GM12801 (cell line): ENCODE data around the gene SLIT3.

Source experiments
- TF ChIP-seq, protein P1 (sequence below): IDR thresholded peaks from one replicate; pipeline ENCODE4 v1.5.1; 2011; ENCODE audit warnings: control low read depth; ENCODE audit not compliant: insufficient read length; ENCODE audit errors: extremely low read depth

SLIT3 gene

DNA sequence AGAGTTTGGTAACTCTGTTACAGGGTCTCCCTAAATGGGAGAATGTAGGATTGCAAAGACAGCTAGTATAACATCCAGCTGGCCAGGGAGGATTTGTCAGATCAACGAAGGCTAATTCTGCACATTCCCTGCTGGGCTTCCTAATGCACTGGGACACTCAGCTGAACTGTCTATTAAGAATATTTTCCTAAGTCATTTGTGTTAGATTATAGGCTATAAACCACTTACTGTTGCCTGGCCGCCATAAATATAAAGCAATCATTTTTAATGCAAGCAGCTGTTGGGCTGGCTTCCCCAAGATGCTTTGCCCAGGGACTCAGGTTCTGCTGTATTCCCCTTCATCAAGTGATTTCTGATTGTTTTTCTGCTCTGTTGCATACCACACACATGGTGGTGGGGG, 35.3 kb upstream of the SLIT3 start:
- TF ChIP-seq, protein P1, sequence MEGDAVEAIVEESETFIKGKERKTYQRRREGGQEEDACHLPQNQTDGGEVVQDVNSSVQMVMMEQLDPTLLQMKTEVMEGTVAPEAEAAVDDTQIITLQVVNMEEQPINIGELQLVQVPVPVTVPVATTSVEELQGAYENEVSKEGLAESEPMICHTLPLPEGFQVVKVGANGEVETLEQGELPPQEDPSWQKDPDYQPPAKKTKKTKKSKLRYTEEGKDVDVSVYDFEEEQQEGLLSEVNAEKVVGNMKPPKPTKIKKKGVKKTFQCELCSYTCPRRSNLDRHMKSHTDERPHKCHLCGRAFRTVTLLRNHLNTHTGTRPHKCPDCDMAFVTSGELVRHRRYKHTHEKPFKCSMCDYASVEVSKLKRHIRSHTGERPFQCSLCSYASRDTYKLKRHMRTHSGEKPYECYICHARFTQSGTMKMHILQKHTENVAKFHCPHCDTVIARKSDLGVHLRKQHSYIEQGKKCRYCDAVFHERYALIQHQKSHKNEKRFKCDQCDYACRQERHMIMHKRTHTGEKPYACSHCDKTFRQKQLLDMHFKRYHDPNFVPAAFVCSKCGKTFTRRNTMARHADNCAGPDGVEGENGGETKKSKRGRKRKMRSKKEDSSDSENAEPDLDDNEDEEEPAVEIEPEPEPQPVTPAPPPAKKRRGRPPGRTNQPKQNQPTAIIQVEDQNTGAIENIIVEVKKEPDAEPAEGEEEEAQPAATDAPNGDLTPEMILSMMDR = no peak

DNA sequence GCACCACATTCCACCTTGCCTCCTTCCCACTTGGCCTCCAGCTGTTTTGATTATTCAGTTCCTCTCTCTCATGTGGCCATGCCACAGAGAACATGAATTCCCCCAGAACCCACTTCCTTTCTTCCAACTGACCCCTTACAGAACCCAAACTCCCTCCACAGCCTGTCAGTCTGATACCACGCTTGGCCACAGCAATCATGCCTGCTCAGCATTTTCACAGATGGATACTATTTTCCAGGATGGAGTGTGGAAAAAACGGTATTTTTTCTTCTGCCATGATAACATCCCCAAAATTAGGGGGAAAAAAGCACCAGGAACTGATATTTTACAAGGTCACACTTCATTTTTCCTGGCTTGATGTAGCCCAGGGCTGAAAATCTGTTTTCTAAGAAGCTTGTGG, 34.9 kb upstream of the SLIT3 start:
- TF ChIP-seq, protein P1 = no peak

DNA sequence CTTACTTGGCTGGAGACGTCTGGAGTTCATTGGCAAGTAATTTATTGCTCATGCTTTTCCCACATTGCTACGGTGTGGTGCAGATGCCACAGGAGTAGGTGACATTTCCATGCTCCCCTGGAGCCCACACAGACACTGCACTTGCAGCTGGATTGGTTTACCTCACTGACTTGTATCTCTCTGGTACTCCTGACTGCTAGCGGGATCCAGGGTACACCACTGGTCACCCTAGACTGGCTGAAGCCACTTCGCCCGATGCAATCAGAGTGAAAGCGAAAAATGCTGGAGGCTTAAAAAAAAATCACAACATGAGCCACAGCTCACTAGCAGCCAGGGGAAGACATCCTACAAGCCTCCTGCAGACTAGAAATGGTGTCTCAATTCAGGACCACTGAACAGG, 32.6 kb upstream of the SLIT3 start:
- TF ChIP-seq, protein P1 = no peak

DNA sequence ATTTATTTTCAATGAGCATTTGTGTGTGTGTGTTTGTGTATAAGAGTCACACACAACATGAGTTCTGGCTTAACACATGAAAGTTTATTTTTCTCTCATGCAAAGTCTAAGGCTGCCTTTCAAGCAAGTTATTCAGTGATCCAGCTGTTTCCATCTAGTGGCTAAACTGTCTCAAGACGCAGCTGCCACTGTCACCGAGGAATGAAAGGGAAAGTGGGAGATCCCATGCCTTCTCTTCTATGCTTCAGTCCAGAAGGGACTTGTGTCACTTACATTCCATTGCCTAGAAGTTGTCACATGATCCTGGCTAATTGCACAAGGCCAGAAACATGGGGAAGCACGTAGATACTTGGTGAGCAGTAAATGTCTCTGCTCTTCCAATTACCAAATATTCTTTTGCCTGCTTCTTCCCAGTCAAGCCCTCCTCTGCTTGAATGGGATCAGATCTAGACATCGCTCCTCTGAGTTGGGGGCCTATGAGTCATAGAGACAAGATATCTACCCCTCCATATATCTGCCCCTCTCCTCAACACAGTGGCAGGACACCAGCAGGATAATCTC, 30.4 kb upstream of the SLIT3 start:
- TF ChIP-seq, protein P1 = no peak

GRCh38 chr5:169328401-169328800, 27.5 kb upstream of the SLIT3 start:
- TF ChIP-seq, protein P1 = no peak

DNA sequence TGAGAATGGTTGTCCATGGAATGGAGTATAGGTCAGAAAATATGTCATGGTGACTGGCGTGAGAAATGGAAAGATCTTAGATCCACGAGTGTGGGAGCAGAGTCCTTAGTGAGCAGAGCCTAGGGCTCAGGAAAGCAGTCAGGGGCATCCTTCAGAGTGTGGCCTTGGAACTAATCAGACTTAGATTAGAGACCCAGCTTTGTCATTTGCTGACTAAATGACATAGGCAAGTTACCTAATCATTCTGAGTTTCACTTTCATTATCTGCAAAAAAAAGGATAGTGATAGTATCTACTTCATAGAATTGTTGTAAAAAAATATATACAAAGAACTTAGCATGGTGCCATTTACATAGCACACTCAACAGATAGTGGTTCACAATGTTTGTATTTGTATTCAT, 24.3 kb upstream of the SLIT3 start:
- TF ChIP-seq, protein P1 = no peak

DNA sequence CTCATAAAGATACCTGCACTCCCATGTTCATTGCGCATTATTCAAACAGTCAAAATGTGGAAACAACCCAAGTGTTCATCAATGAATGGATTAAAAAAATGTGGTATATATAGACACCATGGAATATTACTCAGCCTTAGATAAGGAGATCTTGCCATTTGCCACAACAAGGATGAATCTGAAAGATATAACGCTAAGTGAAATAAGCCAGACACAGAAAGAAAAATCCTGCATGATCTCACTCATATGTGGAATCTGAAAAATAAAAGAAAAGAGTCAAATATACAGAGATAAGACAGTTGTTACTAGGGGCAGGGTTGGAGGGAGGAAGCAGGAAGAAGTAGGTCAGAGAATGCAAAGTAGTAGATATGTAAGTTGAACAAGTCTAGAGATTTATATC, 17.6 kb upstream of the SLIT3 start:
- TF ChIP-seq, protein P1 = no peak
